Iris pigment epithelial cell (primary cell): ENCODE measurements around the gene ATF5.

Experiments
- DNase-seq: peaks from one replicate; pipeline ENCODE4 v3.0.0-alpha.2; 2011; ENCODE audit warnings: low read depth

ATF5 gene

GRCh38 chr19:49976496-49976895, 47.5 kb downstream of the ATF5 start:
- no peak for DNase-seq

GRCh38 chr19:49977076-49977475, 48.1 kb downstream of the ATF5 start:
- DNase-seq: no peak

- DNase-seq: no peak
These were observed 48.9 kb downstream of the ATF5 start for GRCh38 chr19:49977881-49978280.

GRCh38 chr19:49978324-49978723, 49.3 kb downstream of the ATF5 start:
- no peak for DNase-seq

GRCh38 chr19:49981603-49982593, 52.9 kb downstream of the ATF5 start:
- DNase-seq: no peak
